Caco-2 (cell line): Measurements from ENCODE around the gene ZNF611. TPM values are rescaled to one million over a fixed set of nuclear protein-coding genes. Genes with fewer than 3 reads are reported as not detected.
"Not testable (repeated sequence)": the region's sequence is repeated elsewhere in the genome, so short reads cannot be mapped to it uniquely, and the experiment has no call there.

ENCODE experiments used
- BruUV-seq: library from RNA; stranded (reverse); fragments of 400-500 nt; replicated peaks from 2 replicates; lab custom pipeline; 2021; lab: Mats Ljungman, UMichigan
- CTCF ChIA-PET: fragments of 300-600 bp; sonication (Branson Sonifier 250); formaldehyde crosslinking; loops from one replicate; lab custom pipeline; 2022; ENCODE audit warnings: antibody characterized with exemption; lab: Charles Lee
- POLR2A ChIA-PET: fragments of 300-600 bp; sonication (Branson Sonifier 250); formaldehyde crosslinking; loops from one replicate; lab custom pipeline; 2022; ENCODE audit warnings: antibody characterized with exemption; lab: Charles Lee
- DNase-seq, 2 experiments: peaks; one replicate each; pipeline versions ENCODE4 v3.0.0 to v3.0.0-alpha.2; 2020 to 2022
- H3K27me3 ChIP-seq: replicated peaks from 2 replicates; pipeline ENCODE4 v1.6.0; 2011; ENCODE audit warnings: low read length; ENCODE audit not compliant: control insufficient read depth, insufficient read depth
- H3K36me3 ChIP-seq: 2 replicates; pipeline ENCODE4 v1.5.1; 2011; ENCODE audit warnings: low read length; ENCODE audit not compliant: control insufficient read depth, insufficient read depth
- H3K4me1 ChIP-seq: fragments of 250-450 bp; sonication (Bioruptor Pico); 2 replicates; pipeline ENCODE4 v1.5.1; 2020; ENCODE audit warnings: mild to moderate bottlenecking
- H3K4me3 ChIP-seq: 2 replicates; pipeline ENCODE4 v1.5.1; 2011; ENCODE audit warnings: low read depth, mild to moderate bottlenecking, control low read depth, low read length
- H3K9me3 ChIP-seq: fragments of 250-450 bp; sonication (Bioruptor Pico); 2 replicates; pipeline ENCODE4 v1.5.1; 2020; ENCODE audit warnings: mild to moderate bottlenecking, moderate library complexity
- H3K27ac Mint-ChIP-seq: one replicate; pipeline ENCODE4 v1.8.0; 2022; ENCODE audit warnings: mixed read lengths; ENCODE audit not compliant: unreplicated experiment
- H3K27me3 Mint-ChIP-seq: one replicate; pipeline ENCODE4 v1.8.0; 2022; ENCODE audit warnings: mixed read lengths; ENCODE audit not compliant: insufficient read depth, unreplicated experiment
- H3K36me3 Mint-ChIP-seq: one replicate; pipeline ENCODE4 v1.8.0; 2022; ENCODE audit warnings: mild to moderate bottlenecking, mixed read lengths; ENCODE audit not compliant: insufficient read depth, unreplicated experiment
- H3K4me1 Mint-ChIP-seq: one replicate; pipeline ENCODE4 v1.8.0; 2022; ENCODE audit warnings: low read depth, mixed read lengths; ENCODE audit not compliant: unreplicated experiment
- H3K4me3 Mint-ChIP-seq: one replicate; pipeline ENCODE4 v1.8.0; 2022; ENCODE audit warnings: mild to moderate bottlenecking, moderate library complexity, mixed read lengths; ENCODE audit not compliant: unreplicated experiment
- H3K9me3 Mint-ChIP-seq: one replicate; pipeline ENCODE4 v1.8.0; 2022; ENCODE audit warnings: mixed read lengths; ENCODE audit not compliant: unreplicated experiment
- intact Hi-C: fragments of 100-400 bp; cut with micrococcal nuclease; formaldehyde crosslinking; loops from one replicate; pipeline ENCODE4 v1.10.0; 2022; ENCODE audit not compliant: unreplicated experiment
- total RNA-seq: library from RNA; stranded (reverse); gene quantifications from 2 replicates; pipeline ENCODE4 v1.2.3, GENCODE V29; 2022
- TF ChIP-seq, protein P1 (sequence below), 2 experiments: fragments of 200-600 bp in 1 of 2; IDR thresholded peaks; 1 replicate in 1 of 2; 2 replicates in 1 of 2; pipeline versions ENCODE4 v1.5.1 to v1.8.0; 2011 to 2022; ENCODE audit warnings: antibody characterized with exemption in 1 of 2, control low read depth in 1 of 2, inconsistent platforms in 1 of 2, low read depth in 1 of 2, low read length in 1 of 2, mild to moderate bottlenecking in 1 of 2, moderate library complexity in 1 of 2; ENCODE audit not compliant: insufficient read depth in 1 of 2, severe bottlenecking in 1 of 2, unreplicated experiment in 1 of 2

Gene ZNF611
- total RNA-seq, 1 experiment from 2014 or later, result 27.5 TPM

DNA sequence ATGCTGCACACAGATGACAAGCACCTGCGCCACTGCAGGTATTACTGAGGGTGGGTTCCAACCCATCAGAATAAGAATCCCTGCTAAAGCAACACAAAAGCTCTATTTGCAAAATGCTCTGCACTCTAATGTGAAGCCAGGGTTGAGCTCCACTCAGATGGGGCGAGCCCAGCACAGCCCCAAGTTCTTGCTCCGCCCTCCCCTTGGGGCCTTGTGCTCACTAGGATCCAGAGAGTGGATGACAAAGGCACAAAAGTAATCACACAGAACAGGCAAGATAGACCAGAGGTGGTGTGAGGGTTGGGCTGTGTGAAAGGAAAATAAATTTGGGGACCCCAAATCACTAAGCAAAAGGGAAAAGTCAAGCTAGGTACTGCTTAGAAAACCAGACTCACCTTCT lies 8.2 kb upstream of the ZNF611 start:
- Histone ChIP-seq H3K4me1 (peaks cover 23% of the 10 kb centered on the region), H3K4me3 (no peak overlapping the region), H3K9me3 (peaks cover 12% of the 10 kb centered on the region; the same call in 1 of the 2 replicates), H3K27me3 (no peaks in the 10 kb centered on the region), H3K36me3 (no peaks in the 10 kb centered on the region)
- Mint-ChIP-seq H3K9me3 (peaks cover 43% of the 10 kb centered on the region), H3K4me3 (no peak overlapping the region), H3K27ac (peak overlapping the region; percentile 72), H3K36me3 (peaks cover 6% of the 10 kb centered on the region), H3K27me3 (no peaks in the 10 kb centered on the region), H3K4me1 (peaks cover 23% of the 10 kb centered on the region)
- ChIA-PET POLR2A (no interaction called here), CTCF (interaction anchor here (0.6 kb wide), 2 partner anchors 124 to 127 kb away, joined by 3 to 5 read pairs; no protein-coding TSS in a partner anchor)
- intact Hi-C loops, result loop anchor here (10.0 kb wide), 1 partner anchor 498 kb away; no protein-coding TSS in a partner anchor
- TF ChIP-seq, protein P1, sequence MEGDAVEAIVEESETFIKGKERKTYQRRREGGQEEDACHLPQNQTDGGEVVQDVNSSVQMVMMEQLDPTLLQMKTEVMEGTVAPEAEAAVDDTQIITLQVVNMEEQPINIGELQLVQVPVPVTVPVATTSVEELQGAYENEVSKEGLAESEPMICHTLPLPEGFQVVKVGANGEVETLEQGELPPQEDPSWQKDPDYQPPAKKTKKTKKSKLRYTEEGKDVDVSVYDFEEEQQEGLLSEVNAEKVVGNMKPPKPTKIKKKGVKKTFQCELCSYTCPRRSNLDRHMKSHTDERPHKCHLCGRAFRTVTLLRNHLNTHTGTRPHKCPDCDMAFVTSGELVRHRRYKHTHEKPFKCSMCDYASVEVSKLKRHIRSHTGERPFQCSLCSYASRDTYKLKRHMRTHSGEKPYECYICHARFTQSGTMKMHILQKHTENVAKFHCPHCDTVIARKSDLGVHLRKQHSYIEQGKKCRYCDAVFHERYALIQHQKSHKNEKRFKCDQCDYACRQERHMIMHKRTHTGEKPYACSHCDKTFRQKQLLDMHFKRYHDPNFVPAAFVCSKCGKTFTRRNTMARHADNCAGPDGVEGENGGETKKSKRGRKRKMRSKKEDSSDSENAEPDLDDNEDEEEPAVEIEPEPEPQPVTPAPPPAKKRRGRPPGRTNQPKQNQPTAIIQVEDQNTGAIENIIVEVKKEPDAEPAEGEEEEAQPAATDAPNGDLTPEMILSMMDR (IDR thresholded peaks at IDR 0.05; ENCODE audit: insufficient read depth in 1 of 2, low read depth in 1 of 2, low read length in 1 of 2, severe bottlenecking in 1 of 2, unreplicated experiment in 1 of 2), result no peak
- DNase-seq, result no peak
- no TSS peak for BruUV-seq

DNA sequence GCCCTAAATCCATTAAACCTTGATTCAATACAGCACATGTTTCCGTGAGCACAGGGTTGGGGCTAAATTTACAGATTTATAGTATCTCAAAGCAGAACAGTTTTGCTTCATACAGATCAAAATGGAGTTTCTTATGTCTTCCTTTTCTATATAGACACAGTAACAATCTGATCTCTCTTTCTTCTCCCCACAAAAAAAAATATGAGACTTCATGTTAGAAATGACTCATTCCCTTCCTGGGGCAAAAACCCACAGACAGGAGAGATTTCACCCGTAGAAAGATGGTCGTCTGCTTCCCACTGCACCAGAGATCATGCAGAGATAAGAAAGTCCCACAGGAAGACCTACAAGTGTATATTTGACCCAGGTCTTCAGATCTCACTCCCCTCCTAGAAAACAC lies 7.7 kb upstream of the ZNF611 start:
- no TSS peak for BruUV-seq
- Histone ChIP-seq H3K4me3 (no peak overlapping the region), H3K9me3 (peaks cover 12% of the 10 kb centered on the region; the same call in 1 of the 2 replicates), H3K36me3 (no peaks in the 10 kb centered on the region), H3K27me3 (no peaks in the 10 kb centered on the region), H3K4me1 (peaks cover 27% of the 10 kb centered on the region)
- intact Hi-C loops, result loop anchor here (1.0 to 10.0 kb wide), 2 partner anchors 52 to 498 kb away; no protein-coding TSS in a partner anchor
- CTCF ChIA-PET, result interaction anchor here (0.6 kb wide), 2 partner anchors 123 to 128 kb away, joined by 3 to 5 read pairs; no protein-coding TSS in a partner anchor
- Mint-ChIP-seq H3K4me1 (peaks cover 23% of the 10 kb centered on the region), H3K4me3 (no peak overlapping the region), H3K36me3 (peaks cover 6% of the 10 kb centered on the region), H3K27me3 (no peaks in the 10 kb centered on the region), H3K9me3 (peaks cover 43% of the 10 kb centered on the region), H3K27ac (peak overlapping the region; percentile 72)
- POLR2A ChIA-PET, result no interaction called here
- TF ChIP-seq, protein P1 (IDR thresholded peaks at IDR 0.05; ENCODE audit: insufficient read depth in 1 of 2, low read depth in 1 of 2, low read length in 1 of 2, severe bottlenecking in 1 of 2, unreplicated experiment in 1 of 2), result no peak
- no peak for DNase-seq

- peak overlapping the region; percentile 72 for H3K27ac Mint-ChIP-seq
- POLR2A ChIA-PET, result no interaction called here
- no peaks in the 10 kb centered on the region for H3K27me3 Mint-ChIP-seq
These were observed 7.2 kb upstream of the ZNF611 start for GRCh38 chr19:52741951-52742485.

DNA sequence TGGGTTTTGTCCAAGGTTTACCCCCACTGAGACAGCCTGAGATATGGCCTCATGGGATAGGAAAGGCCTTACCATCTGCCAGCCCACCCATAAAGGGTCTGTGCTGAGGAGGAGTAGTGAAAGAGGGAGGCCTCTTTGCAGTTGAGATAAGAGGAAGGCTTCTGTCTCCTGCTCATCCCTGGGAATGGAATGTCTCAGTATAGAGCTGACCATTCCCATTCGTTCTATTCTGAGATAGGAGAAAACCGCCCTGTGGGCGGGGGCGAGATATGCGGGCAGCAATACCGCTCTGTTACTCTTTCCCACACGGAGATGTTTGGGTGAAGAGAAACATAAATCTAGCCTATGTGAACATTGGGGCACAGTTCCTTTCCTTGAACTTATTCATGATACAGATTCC lies 6.5 kb upstream of the ZNF611 start:
- BruUV-seq, CTCF ChIA-PET: not testable (repeated sequence)
- peaks cover 40% of the 10 kb centered on the region for H3K9me3 Mint-ChIP-seq

More at GRCh38 chr19:52741951-52742485, 7.2 kb upstream of the ZNF611 start:
- peak in 1 of 2 experiments; percentile 15 for DNase-seq
- Histone ChIP-seq H3K27me3 (no peaks in the 10 kb centered on the region), H3K9me3 (peaks cover 12% of the 10 kb centered on the region; the same call in 1 of the 2 replicates), H3K36me3 (no peaks in the 10 kb centered on the region), H3K4me3 (no peak overlapping the region), H3K4me1 (peaks cover 27% of the 10 kb centered on the region)
- Mint-ChIP-seq H3K4me3 (peak overlapping the region; percentile 56), H3K4me1 (peaks cover 23% of the 10 kb centered on the region), H3K36me3 (peaks cover 6% of the 10 kb centered on the region), H3K9me3 (peaks cover 43% of the 10 kb centered on the region)
- CTCF ChIA-PET, result no interaction called here
- intact Hi-C loops, result loop anchor here (1.0 to 10.0 kb wide), 2 partner anchors 52 to 497 kb away; no protein-coding TSS in a partner anchor
- BruUV-seq, result no TSS peak
- TF ChIP-seq, protein P1 (IDR thresholded peaks at IDR 0.05; ENCODE audit: insufficient read depth in 1 of 2, low read depth in 1 of 2, low read length in 1 of 2, severe bottlenecking in 1 of 2, unreplicated experiment in 1 of 2), result no peak

More for the DNA sequence above, 6.5 kb upstream of the ZNF611 start:
- Histone ChIP-seq H3K9me3 (peaks cover 12% of the 10 kb centered on the region; the same call in 1 of the 2 replicates), H3K4me1 (peaks cover 27% of the 10 kb centered on the region)
- H3K36me3 ChIP-seq, POLR2A ChIA-PET, H3K27me3 Mint-ChIP-seq, H3K36me3 Mint-ChIP-seq, H3K4me3 ChIP-seq, H3K27me3 ChIP-seq: not testable (repeated sequence)
- Mint-ChIP-seq H3K4me1 (peaks cover 23% of the 10 kb centered on the region), H3K4me3 (peak overlapping the region; percentile 56), H3K27ac (peak overlapping the region; percentile 72)
- peak in 1 of 2 experiments; percentile 12 for DNase-seq
- intact Hi-C loops, result loop anchor here (10.0 kb wide), 1 partner anchor 497 kb away; no protein-coding TSS in a partner anchor
